Cardiac muscle cell (in vitro differentiated cells and primary cell): Measurements from ENCODE around the gene FSTL4. TPM values are rescaled to one million over a fixed set of nuclear protein-coding genes. Genes with fewer than 3 reads are reported as not detected.

Experiments
- DNase-seq, 2 donors: peaks; one replicate each; pipeline versions ENCODE4 v3.0.0 to v3.0.0-alpha.2; 2010 to 2017; ENCODE audit warnings: low read depth in 1 of 2, low spot score in 1 of 2
- H3K27ac ChIP-seq: fragments of 200-600 bp; sonication (generic); 2 replicates; pipeline ENCODE4 v1.5.1; 2016
- H3K27me3 ChIP-seq: fragments of 200-600 bp; sonication (generic); 2 replicates; pipeline ENCODE4 v1.6.0; 2016; ENCODE audit warnings: control low read depth
- H3K36me3 ChIP-seq: fragments of 200-600 bp; sonication (generic); 2 replicates; pipeline ENCODE4 v1.5.1; 2016; ENCODE audit warnings: control low read depth
- H3K4me1 ChIP-seq: fragments of 200-600 bp; sonication (generic); 2 replicates; pipeline ENCODE4 v1.8.1; 2017; ENCODE audit warnings: low read depth, mild to moderate bottlenecking, mixed run types
- H3K4me3 ChIP-seq: fragments of 200-600 bp; sonication (generic); 2 replicates; pipeline ENCODE4 v1.5.1; 2016; ENCODE audit warnings: mild to moderate bottlenecking
- H3K9me3 ChIP-seq: fragments of 200-600 bp; sonication (generic); 2 replicates; pipeline ENCODE4 v1.5.1; 2017; ENCODE audit warnings: low read depth, mild to moderate bottlenecking, control low read depth
- polyA plus RNA-seq: library from polyadenylated mRNA; unstranded; fragments of >200 nt; fragmentation: Nextera tagmentation; extraction: Ambion mirVana; gene quantifications from 2 replicates; pipeline ENCODE4 v1.2.1, GENCODE V29; 2016
- total RNA-seq: library from RNA; depleted of rRNA; stranded (reverse); fragments of >200 nt; gene quantifications from 2 replicates; pipeline ENCODE4 v1.2.3, GENCODE V29; 2016
- TF ChIP-seq, protein P1 (sequence below): IDR thresholded peaks from 2 replicates; pipeline ENCODE4 v1.5.1; 2012; ENCODE audit warnings: low read depth, mild to moderate bottlenecking, low read length

The FSTL4 gene
- total and polyA plus RNA-seq, 2 experiments from 2014 or later: 0.06 TPM; not detected in 1

DNA sequence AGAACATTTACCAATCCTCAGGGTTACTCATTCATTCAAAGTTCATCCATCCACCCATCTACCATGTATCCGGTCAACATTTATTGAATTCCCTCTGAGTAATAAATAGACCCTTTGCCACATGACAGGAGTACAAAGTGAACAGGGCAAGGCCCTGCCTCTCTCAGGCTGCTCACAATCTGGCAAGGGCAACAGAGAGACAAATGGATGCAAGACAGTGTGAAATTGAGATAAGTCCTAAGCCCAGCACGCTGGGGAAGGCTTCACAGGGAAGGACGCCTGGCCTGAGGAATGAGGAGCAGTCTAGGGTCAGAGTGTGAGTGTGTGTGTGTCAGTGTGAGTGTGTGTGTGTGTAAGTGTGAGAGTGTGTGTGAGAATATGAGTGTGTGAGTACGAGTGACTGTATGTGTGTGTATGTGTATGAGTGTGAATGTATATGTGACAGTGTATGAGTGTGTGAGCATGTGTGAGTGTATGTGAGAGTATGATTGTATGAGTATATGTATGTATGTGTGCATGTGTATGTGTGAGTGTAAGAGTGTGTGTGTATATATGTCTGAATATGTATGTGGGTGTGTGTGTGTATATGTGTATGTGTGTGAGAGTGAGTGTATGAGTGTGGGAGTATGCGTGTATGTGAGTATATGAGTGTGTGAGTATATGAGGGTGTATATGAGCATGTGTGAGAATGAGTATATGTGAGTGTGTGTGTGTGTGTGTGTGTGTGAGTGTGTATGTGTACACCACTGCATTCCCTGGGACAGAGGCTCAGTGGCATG, 145.6 kb downstream of the FSTL4 start:
- DNase-seq: no peak
- H3K4me3 ChIP-seq: no peak overlapping the region
- no peaks in the 10 kb centered on the region for H3K36me3 ChIP-seq
- TF ChIP-seq, protein P1, sequence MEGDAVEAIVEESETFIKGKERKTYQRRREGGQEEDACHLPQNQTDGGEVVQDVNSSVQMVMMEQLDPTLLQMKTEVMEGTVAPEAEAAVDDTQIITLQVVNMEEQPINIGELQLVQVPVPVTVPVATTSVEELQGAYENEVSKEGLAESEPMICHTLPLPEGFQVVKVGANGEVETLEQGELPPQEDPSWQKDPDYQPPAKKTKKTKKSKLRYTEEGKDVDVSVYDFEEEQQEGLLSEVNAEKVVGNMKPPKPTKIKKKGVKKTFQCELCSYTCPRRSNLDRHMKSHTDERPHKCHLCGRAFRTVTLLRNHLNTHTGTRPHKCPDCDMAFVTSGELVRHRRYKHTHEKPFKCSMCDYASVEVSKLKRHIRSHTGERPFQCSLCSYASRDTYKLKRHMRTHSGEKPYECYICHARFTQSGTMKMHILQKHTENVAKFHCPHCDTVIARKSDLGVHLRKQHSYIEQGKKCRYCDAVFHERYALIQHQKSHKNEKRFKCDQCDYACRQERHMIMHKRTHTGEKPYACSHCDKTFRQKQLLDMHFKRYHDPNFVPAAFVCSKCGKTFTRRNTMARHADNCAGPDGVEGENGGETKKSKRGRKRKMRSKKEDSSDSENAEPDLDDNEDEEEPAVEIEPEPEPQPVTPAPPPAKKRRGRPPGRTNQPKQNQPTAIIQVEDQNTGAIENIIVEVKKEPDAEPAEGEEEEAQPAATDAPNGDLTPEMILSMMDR: no peak
- H3K4me1 ChIP-seq: no peaks in the 10 kb centered on the region
- no peaks in the 10 kb centered on the region for H3K27me3 ChIP-seq
- no peak overlapping the region for H3K27ac ChIP-seq
- no peaks in the 10 kb centered on the region for H3K9me3 ChIP-seq

DNA sequence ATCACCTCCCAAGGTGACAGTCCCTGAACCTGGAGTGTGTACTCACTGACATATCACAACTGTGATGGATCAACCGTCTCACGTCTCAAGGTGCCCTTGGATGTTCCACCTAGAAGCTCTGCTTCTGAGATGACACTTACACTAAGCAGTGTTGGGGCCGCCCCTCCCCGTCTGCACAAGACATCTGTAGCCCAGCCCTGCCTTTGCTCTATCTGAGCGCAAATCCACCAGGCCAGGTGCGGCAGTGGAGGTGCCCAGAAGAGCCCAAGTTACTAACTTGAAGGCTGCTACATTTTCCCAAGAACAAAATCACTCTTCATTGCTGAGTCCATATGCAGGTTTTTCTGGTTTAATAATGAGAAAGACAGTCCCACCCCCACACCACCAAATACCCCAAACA, 148.3 kb downstream of the FSTL4 start:
- Histone ChIP-seq H3K4me3 (no peak overlapping the region), H3K4me1 (no peaks in the 10 kb centered on the region), H3K9me3 (no peaks in the 10 kb centered on the region), H3K27ac (no peak overlapping the region), H3K36me3 (no peaks in the 10 kb centered on the region), H3K27me3 (no peaks in the 10 kb centered on the region)
- DNase-seq: no peak
- TF ChIP-seq, protein P1: no peak

DNA sequence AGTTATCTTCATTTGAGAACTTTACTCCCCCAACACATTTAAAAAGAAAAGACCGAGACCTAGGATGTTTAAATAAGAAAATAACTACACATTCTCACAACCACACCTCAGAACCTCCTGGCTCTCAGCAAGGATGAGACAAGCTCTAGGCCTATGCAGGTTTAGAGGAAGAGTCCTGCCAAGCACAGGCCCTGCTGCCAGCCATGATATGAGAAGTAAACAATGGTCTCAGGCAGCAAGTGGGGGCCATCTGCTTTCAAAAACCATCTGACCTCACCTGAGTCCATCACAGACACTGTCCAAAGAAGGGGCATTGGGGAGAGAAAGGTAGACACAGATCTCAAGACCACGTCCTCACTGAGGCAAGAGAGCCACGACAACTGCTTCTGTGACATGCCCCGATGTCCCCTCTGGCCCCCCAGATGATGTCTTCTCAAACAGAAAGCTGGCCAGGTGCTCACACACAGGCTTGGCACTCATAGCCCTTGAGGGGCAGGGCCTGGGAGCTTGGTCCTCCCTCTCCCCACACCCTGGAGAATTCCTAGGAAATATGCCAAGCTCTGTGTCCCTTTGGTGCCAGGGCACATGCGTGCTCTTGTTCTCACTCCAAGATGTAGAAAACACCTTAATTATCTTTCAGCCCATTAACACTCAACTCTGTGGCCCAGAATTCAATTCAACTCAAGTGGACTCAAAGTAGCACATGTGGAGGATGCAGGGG, 150.4 kb downstream of the FSTL4 start:
- DNase-seq: no peak
- TF ChIP-seq, protein P1: no peak
- H3K4me1 ChIP-seq: no peaks in the 10 kb centered on the region
- H3K36me3 ChIP-seq: no peaks in the 10 kb centered on the region
- no peaks in the 10 kb centered on the region for H3K9me3 ChIP-seq
- H3K27me3 ChIP-seq: no peaks in the 10 kb centered on the region
- H3K4me3 ChIP-seq: no peak overlapping the region
- H3K27ac ChIP-seq: no peak overlapping the region

DNA sequence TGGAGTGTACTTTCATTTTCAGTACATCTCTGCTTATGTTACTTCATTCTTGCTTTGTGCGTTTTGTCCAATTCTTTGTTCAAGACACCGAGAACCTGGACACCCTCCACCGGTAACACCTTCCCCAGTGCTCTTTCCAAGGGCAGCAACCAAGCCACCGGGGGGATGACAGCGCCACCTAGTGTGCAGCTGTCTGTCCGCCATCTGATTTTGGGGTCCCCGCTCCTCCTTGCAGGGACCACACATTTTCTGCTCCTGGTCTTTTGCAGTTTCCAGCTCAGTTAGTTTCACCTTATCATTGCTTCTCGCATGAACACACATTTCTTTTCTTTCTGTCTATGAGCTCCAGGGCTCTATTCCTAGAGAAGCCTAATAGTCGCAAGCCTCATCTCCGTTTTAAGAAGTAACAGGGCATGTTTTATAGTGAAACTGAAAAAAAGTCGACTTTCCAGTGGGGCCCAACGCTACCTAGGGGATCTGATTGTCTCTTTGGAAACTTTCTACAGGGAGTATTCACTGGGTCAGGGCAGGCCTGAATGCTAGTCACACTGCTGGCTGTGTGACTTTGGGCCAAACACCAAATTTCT, 152.1 kb downstream of the FSTL4 start:
- no peaks in the 10 kb centered on the region for H3K27me3 ChIP-seq
- H3K36me3 ChIP-seq: no peaks in the 10 kb centered on the region
- H3K4me1 ChIP-seq: no peaks in the 10 kb centered on the region
- no peaks in the 10 kb centered on the region for H3K9me3 ChIP-seq
- TF ChIP-seq, protein P1: peak; percentile 58
- DNase-seq: peak; percentile 15 to 49
- no peak overlapping the region for H3K27ac ChIP-seq
- H3K4me3 ChIP-seq: no peak overlapping the region

DNA sequence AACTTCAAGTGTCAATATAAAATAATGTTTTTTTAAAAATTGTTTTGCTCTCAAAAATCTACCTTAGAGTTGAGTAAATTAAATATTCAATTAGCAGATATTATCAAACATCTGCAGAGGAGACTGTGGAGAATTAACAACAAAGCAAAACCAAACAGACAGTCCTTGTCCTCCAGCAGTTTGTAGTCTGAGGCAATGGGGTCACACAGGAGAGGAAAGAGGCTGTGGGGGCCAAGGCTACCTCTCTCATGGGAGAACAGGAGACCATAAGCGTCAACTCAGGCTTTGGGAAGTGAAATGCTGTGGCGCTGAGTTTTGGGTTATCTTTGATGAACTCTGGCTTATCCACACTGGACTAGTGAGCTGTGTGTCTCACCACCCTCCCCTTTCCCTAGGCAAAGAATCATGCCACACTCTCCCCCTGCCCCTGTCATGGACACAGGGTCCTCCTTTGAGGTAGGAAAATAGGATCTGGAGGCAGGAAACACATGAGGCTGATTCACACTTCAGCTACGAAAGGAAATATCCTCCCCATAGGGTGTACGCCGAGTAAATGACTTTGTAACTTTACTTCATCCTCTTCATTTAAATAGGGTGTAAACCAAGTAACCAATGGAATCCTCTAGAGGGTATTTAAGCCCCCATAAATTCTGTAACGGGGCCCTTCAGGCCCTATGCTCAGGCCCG, 152.7 kb downstream of the FSTL4 start:
- no peak for DNase-seq
- Histone ChIP-seq H3K4me1 (no peaks in the 10 kb centered on the region), H3K9me3 (no peaks in the 10 kb centered on the region), H3K27me3 (no peaks in the 10 kb centered on the region), H3K36me3 (no peaks in the 10 kb centered on the region), H3K4me3 (no peak overlapping the region), H3K27ac (no peak overlapping the region)
- TF ChIP-seq, protein P1: no peak
